Thyroid gland (tissue), 4 donors: Measurements from ENCODE around the gene PGM5. TPM values are rescaled to one million over a fixed set of nuclear protein-coding genes. Genes with fewer than 3 reads are reported as not detected.

ENCODE experiments used
- DNase-seq, 2 donors: peaks; one replicate each; pipeline ENCODE4 v3.0.0-alpha.2; 2019
- H3K27ac ChIP-seq, 3 donors: fragments of 200-600 bp; sonication (generic); 1 replicate in 2 of 3; 2 replicates in 1 of 3; pipeline ENCODE4 v1.5.1; 2016 to 2019; ENCODE audit warnings: mild to moderate bottlenecking in 1 of 3, moderate library complexity in 1 of 3
- H3K27me3 ChIP-seq: fragments of 200-600 bp; sonication (generic); one replicate; pipeline ENCODE4 v1.5.1; 2019
- H3K36me3 ChIP-seq, 2 donors: fragments of 200-600 bp; sonication (generic); one replicate each; pipeline ENCODE4 v1.5.1; 2016 to 2019
- H3K4me1 ChIP-seq, 2 donors: fragments of 200-600 bp; sonication (generic); one replicate each; pipeline ENCODE4 v1.5.1; 2017 to 2019
- H3K4me3 ChIP-seq, 3 donors: fragments of 200-600 bp; sonication (generic); replicated peaks in 1 of 3; 1 replicate in 2 of 3; 2 replicates in 1 of 3; pipeline ENCODE4 v1.5.1; 2016; ENCODE audit warnings: mild to moderate bottlenecking in 1 of 3
- H3K9me3 ChIP-seq: fragments of 200-600 bp; sonication (generic); one replicate; pipeline ENCODE4 v1.5.1; 2017
- CTCF ChIP-seq, 6 experiments: fragments of 200-600 bp in 3 of 6; fragments of 450-650 bp in 3 of 6; sonication (generic) in 3 of 6; IDR thresholded peaks; one replicate each; pipeline ENCODE4 v1.5.1; 2016 to 2019; ENCODE audit warnings: antibody characterized with exemption in 6 of 6, mild to moderate bottlenecking in 2 of 6, inconsistent platforms in 1 of 6, moderate library complexity in 1 of 6
- POLR2A ChIP-seq, 2 donors: fragments of 450-650 bp; IDR thresholded peaks; one replicate each; pipeline ENCODE4 v1.6.1; 2017; ENCODE audit warnings: antibody characterized with exemption in 2 of 2, mild to moderate bottlenecking in 2 of 2, moderate library complexity in 1 of 2
- WGBS, 2 donors: methylation state at CpG; one replicate each; pipeline ENCODE4 v1.1.5; 2017; 5-methylcytosine and 5-hydroxymethylcytosine counted together
- intact Hi-C: fragments of 100-400 bp; cut with DNase I; formaldehyde crosslinking; loops from one replicate; pipeline ENCODE4 v1.15.1; 2023
- total RNA-seq, 4 donors: library from RNA; depleted of rRNA; stranded (reverse); fragments of >200 nt; gene quantifications; one replicate each; pipeline ENCODE4 v1.2.3, GENCODE V29; 2016

The PGM5 gene
- total RNA-seq, 4 donors from 2014 or later: 21.4 to 56.6 (median 29.0) TPM

- intact Hi-C loops: no loop called here
- no peak overlapping the region for H3K4me3 ChIP-seq
- H3K36me3 ChIP-seq: no peaks in the 10 kb centered on the region
- 32 to 57% methylated on average over 3 of the region's 3 CpGs for WGBS, 2 donors
- TF ChIP-seq POLR2A (IDR thresholded peaks at IDR 0.05): no peak
- no peak overlapping the region for H3K27ac ChIP-seq
- no peak for DNase-seq
- H3K27me3 ChIP-seq: no peaks in the 10 kb centered on the region
- H3K4me1 ChIP-seq: no peaks in the 10 kb centered on the region
- no peaks in the 10 kb centered on the region for H3K9me3 ChIP-seq
Measured at GRCh38 chr9:68552700-68553476, 196.5 kb downstream of the PGM5 start.

GRCh38 chr9:68555437-68556150 is 199.2 kb downstream of the PGM5 start:
- Histone ChIP-seq H3K4me3 (no peak overlapping the region), H3K27ac (no peak overlapping the region), H3K36me3 (no peaks in the 10 kb centered on the region), H3K27me3 (no peaks in the 10 kb centered on the region), H3K9me3 (no peaks in the 10 kb centered on the region), H3K4me1 (no peaks in the 10 kb centered on the region)
- DNase-seq: no peak
- WGBS, 2 donors: 57 to 75% methylated on average over 1 of the region's 1 CpG
- TF ChIP-seq POLR2A (IDR thresholded peaks at IDR 0.05): no peak
- no peak for TF ChIP-seq CTCF (IDR thresholded peaks at IDR 0.05)
- intact Hi-C loops: no loop called here

GRCh38 chr9:68558545-68558944 is 202.1 kb downstream of the PGM5 start:
- DNase-seq: no peak
- intact Hi-C loops: no loop called here
- 89% methylated on average over 5 of the region's 5 CpGs for WGBS, 2 donors
- H3K9me3 ChIP-seq: no peaks in the 10 kb centered on the region
- H3K4me1 ChIP-seq: no peaks in the 10 kb centered on the region
- no peaks in the 10 kb centered on the region for H3K27me3 ChIP-seq
- no peak for TF ChIP-seq POLR2A (IDR thresholded peaks at IDR 0.05)
- H3K27ac ChIP-seq: no peak overlapping the region
- no peak overlapping the region for H3K4me3 ChIP-seq
- no peaks in the 10 kb centered on the region for H3K36me3 ChIP-seq

GRCh38 chr9:68560071-68560844 is 203.8 kb downstream of the PGM5 start:
- no peaks in the 10 kb centered on the region for H3K9me3 ChIP-seq
- intact Hi-C loops: no loop called here
- TF ChIP-seq POLR2A (IDR thresholded peaks at IDR 0.05): no peak
- TF ChIP-seq CTCF (IDR thresholded peaks at IDR 0.05): peak in 2 of 6 experiments; percentile 13 to 34
- H3K27me3 ChIP-seq: no peaks in the 10 kb centered on the region
- no peak overlapping the region for H3K4me3 ChIP-seq
- H3K36me3 ChIP-seq: no peaks in the 10 kb centered on the region
- peak; percentile 24 to 39 for DNase-seq
- 44 to 47% methylated on average over 14 of the region's 14 CpGs for WGBS, 2 donors
- no peaks in the 10 kb centered on the region for H3K4me1 ChIP-seq
- H3K27ac ChIP-seq: peak overlapping the region in 1 of 3 donors; percentile 14

- WGBS, 2 donors: 54 to 69% methylated on average over 2 of the region's 2 CpGs
- Histone ChIP-seq H3K4me1 (no peaks in the 10 kb centered on the region), H3K27ac (no peak overlapping the region), H3K27me3 (no peaks in the 10 kb centered on the region), H3K4me3 (no peak overlapping the region), H3K9me3 (no peaks in the 10 kb centered on the region), H3K36me3 (no peaks in the 10 kb centered on the region)
- DNase-seq: no peak
- intact Hi-C loops: no loop called here
- TF ChIP-seq POLR2A (IDR thresholded peaks at IDR 0.05): no peak
Measured at GRCh38 chr9:68562461-68562860, 206.1 kb downstream of the PGM5 start.

- no peak overlapping the region for H3K27ac ChIP-seq
Measured at GRCh38 chr9:68567565-68567964, 211.2 kb downstream of the PGM5 start.

More at GRCh38 chr9:68567565-68567964, 211.2 kb downstream of the PGM5 start:
- H3K4me1 ChIP-seq: no peaks in the 10 kb centered on the region
- H3K9me3 ChIP-seq: no peaks in the 10 kb centered on the region
- intact Hi-C loops: no loop called here
- H3K4me3 ChIP-seq: no peak overlapping the region
- 78% methylated on average over 3 of the region's 3 CpGs for WGBS, 2 donors
- H3K36me3 ChIP-seq: no peaks in the 10 kb centered on the region
- no peak for DNase-seq
- TF ChIP-seq POLR2A (IDR thresholded peaks at IDR 0.05): no peak
- no peak for TF ChIP-seq CTCF (IDR thresholded peaks at IDR 0.05)
- H3K27me3 ChIP-seq: no peaks in the 10 kb centered on the region
